GM12878 (cell line): ENCODE data around the gene DFFB. TPM values are rescaled to one million over a fixed set of nuclear protein-coding genes. Genes with fewer than 3 reads are reported as not detected.
"Not testable (repeated sequence)": the region's sequence is repeated elsewhere in the genome, so short reads cannot be mapped to it uniquely, and the experiment has no call there.

Experiments
- ATAC-seq: fragments of 200-7000 bp; cut with Tn5 transposase; 3 replicates; pipeline ENCODE4 v1.9.1; 2020; ENCODE audit warnings: mild to moderate bottlenecking, moderate library complexity
- BruUV-seq: library from RNA; stranded (reverse); fragments of 400-500 nt; replicated peaks from 2 replicates; lab custom pipeline; 2021; lab: Mats Ljungman, UMichigan
- CTCF ChIA-PET: fragments of 300-600 bp; sonication (Branson Sonifier 250); formaldehyde crosslinking; extraction: SDS; loops from one replicate; lab custom pipeline; 2021; ENCODE audit warnings: inconsistent platforms; lab: Yijun Ruan, JAX
- POLR2A ChIA-PET: fragments of 350-600 bp; formaldehyde crosslinking; extraction: SDS; loops from one replicate; lab custom pipeline; 2021; ENCODE audit warnings: inconsistent platforms; lab: Charles Lee
- RAD21 ChIA-PET: fragments of 300-600 bp; sonication (Branson Sonifier 250); formaldehyde crosslinking; loops from one replicate; lab custom pipeline; 2023; ENCODE audit warnings: antibody characterized with exemption; ENCODE audit not compliant: unreplicated experiment; lab: Charles Lee
- SMC1A ChIA-PET: fragments of 300-600 bp; sonication (Branson Sonifier 250); formaldehyde crosslinking; loops from one replicate; lab custom pipeline; 2023; ENCODE audit not compliant: unreplicated experiment, uncharacterized antibody; lab: Charles Lee
- DNase-seq: peaks from one replicate; pipeline ENCODE4 v3.0.0-alpha.2; 2011; ENCODE audit warnings: low read depth, low spot score
- FAIRE-seq: peaks from 3 replicates; lab custom pipeline; 2011; peaks lifted over from hg19 to GRCh38; lab: Jason Lieb, UNC
- H2AFZ ChIP-seq: 2 replicates; pipeline ENCODE4 v1.6.0; 2011; ENCODE audit warnings: low read depth, low read length, control low read depth; ENCODE audit not compliant: control insufficient read depth
- H3K27ac ChIP-seq: 2 replicates; pipeline ENCODE4 v1.5.1; 2011; ENCODE audit warnings: control low read depth; ENCODE audit not compliant: control insufficient read depth, insufficient read depth
- H3K27me3 ChIP-seq, 2 experiments: replicated peaks in 1 of 2; 2 replicates each; pipeline versions ENCODE4 v1.6.0 to v1.6.1; 2011; ENCODE audit warnings: low read length in 1 of 2; ENCODE audit not compliant: control insufficient read depth in 2 of 2, insufficient read depth in 2 of 2
- H3K36me3 ChIP-seq, 2 experiments: 2 replicates each; pipeline ENCODE4 v1.5.1; 2011; ENCODE audit warnings: low read length in 1 of 2; ENCODE audit not compliant: control insufficient read depth in 2 of 2, insufficient read depth in 2 of 2
- H3K4me1 ChIP-seq: 2 replicates; pipeline ENCODE4 v1.6.1; 2011; ENCODE audit warnings: mild to moderate bottlenecking, low read length, moderate library complexity, mixed read lengths; ENCODE audit not compliant: control insufficient read depth, insufficient read depth
- H3K4me2 ChIP-seq: 2 replicates; pipeline ENCODE4 v1.6.0; 2011; ENCODE audit warnings: control low read depth; ENCODE audit not compliant: control insufficient read depth, insufficient read depth
- H3K4me3 ChIP-seq: fragments of 200-600 bp; sonication (generic); 2 replicates; pipeline ENCODE4 v1.5.1; 2016
- H3K79me2 ChIP-seq: 2 replicates; pipeline ENCODE4 v1.6.0; 2011; ENCODE audit warnings: low read length; ENCODE audit not compliant: control insufficient read depth, insufficient read depth
- H3K9ac ChIP-seq: 2 replicates; pipeline ENCODE4 v1.8.0; 2011; ENCODE audit warnings: low read length, control low read depth, mixed read lengths; ENCODE audit not compliant: control insufficient read depth, insufficient read depth
- H3K9me3 ChIP-seq: replicated peaks from 3 replicates; pipeline ENCODE4 v1.5.1; 2011; ENCODE audit warnings: mild to moderate bottlenecking, low read length; ENCODE audit not compliant: control insufficient read depth, insufficient read depth
- H4K20me1 ChIP-seq: 2 replicates; pipeline ENCODE4 v1.6.0; 2011; ENCODE audit not compliant: control insufficient read depth, insufficient read depth
- BCL11A ChIP-seq: IDR thresholded peaks from 2 replicates; pipeline ENCODE4 v1.6.1; 2011; ENCODE audit warnings: low read depth, low read length
- WGBS: methylation state at CpG from one replicate; pipeline ENCODE4 v1.1.6; 2016; ENCODE audit warnings: low lambda C conversion rate; ENCODE audit not compliant: insufficient replicate concordance, insufficient coverage; ENCODE audit errors: missing lambda C conversion rate; 5-methylcytosine and 5-hydroxymethylcytosine counted together
- in situ Hi-C: fragments of 300-500 bp; cut with MboI; formaldehyde crosslinking; loops from 9 replicates; pipeline ENCODE4 v1.14.3; 2018; ENCODE audit warnings: mixed read lengths
- intact Hi-C: fragments of 100-400 bp; cut with micrococcal nuclease; formaldehyde crosslinking; loops from one replicate; pipeline ENCODE4 v1.14.2; 2022; ENCODE audit not compliant: unreplicated experiment
- polyA plus RNA-seq, 11 experiments: library from polyadenylated mRNA; depleted of rRNA in 4 of 11; unstranded in 6 of 11; stranded (reverse) in 5 of 11; fragments of >200 nt; fragmentation: Nextera tagmentation in 4 of 11; fragmentation: Illumina TruSeq in 1 of 11; extraction: Ambion mirVana in 4 of 11; extraction: Trizol in 1 of 11; gene quantifications; 1 replicate in 1 of 11; 2 replicates in 10 of 11; pipeline versions ENCODE4 v1.2.1 to v1.2.3, GENCODE V29; 2011 to 2016; ENCODE audit warnings: inconsistent platforms in 2 of 11, missing spikeins in 2 of 11, low read depth in 1 of 11
- total RNA-seq, 4 experiments: library from RNA; depleted of rRNA in 3 of 4; stranded (reverse); fragments of >200 nt in 3 of 4; fragmentation: Illumina TruSeq in 1 of 4; extraction: Trizol in 1 of 4; gene quantifications; 2 replicates each; pipeline versions ENCODE4 v1.2.1 to v1.2.3, GENCODE V29; 2013 to 2021

The DFFB gene
- total and polyA plus RNA-seq, 10 of the 15 experiments (the other 5 are each of a cell fraction or from before 2014, with no cell fraction given), result 2.7 to 10.7 (median 6.5) TPM

DNA sequence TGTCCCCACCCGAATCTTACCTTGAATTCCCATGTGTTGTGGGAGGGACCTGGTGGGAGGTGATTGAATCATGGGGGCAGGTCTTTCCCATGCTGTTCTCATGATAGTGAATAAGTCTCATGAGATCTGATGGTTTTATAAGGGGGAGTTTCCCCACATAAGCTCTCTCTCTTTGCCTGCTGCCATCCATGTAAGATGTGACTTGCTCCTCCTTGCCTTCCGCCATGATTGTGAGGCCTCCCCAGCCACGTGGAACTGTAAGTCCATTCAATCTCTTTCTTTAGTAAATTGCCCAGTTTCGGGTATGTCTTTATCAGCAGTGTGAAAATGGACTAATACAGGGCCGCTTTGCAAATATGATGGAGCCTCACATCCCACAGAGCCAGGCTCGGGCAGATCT is 61.1 kb downstream of the DFFB start:
- H3K4me3 ChIP-seq, SMC1A ChIA-PET, DNase-seq, H2AFZ ChIP-seq, H3K79me2 ChIP-seq, RAD21 ChIA-PET, FAIRE-seq, ATAC-seq, H3K27ac ChIP-seq, H3K4me2 ChIP-seq, H3K27me3 ChIP-seq, POLR2A ChIA-PET, H3K9ac ChIP-seq, H4K20me1 ChIP-seq, H3K9me3 ChIP-seq, H3K36me3 ChIP-seq, H3K4me1 ChIP-seq, BruUV-seq, CTCF ChIA-PET, intact Hi-C loops: not testable (repeated sequence)
- whole genome bisulfite sequencing, result 48% methylated on average over 6 of the region's 6 CpGs
- in situ Hi-C loops, result loop anchor here (10.0 kb wide), 1 partner anchor 1826 kb away; no protein-coding TSS in a partner anchor

DNA sequence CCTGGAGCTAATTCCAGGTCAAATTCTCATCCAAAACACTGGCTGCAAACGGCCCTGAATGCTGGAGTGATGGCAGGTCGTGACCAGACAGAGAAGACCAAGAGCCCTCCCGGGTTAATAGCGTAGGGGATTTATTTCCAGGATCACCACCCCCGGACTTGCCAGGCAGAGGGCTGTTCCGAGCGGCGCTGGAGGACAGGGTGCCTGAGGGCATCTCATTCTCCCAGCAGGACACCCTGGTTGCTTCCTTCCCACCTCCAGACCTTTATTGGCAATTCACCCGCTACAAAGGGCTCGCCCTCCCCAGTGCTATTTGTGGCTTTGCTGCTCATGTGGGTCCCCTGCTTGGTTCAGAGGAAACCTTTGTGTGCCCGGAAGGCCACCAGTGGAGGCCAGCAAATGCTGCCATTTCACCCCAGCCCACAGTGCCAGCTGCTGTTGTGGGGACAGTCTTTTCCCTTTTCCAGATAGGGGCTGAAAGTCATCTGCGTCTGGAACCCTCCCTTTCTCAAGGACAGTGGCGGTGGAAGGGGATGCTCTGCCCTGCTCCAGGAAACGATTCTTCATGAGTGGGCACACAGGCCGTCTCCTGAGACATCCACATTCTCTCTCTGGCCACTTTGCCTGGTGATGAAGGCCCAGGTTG is 61.8 kb downstream of the DFFB start:
- Histone ChIP-seq H2AFZ (no peak overlapping the region), H3K9ac (no peak overlapping the region), H3K4me2 (no peak overlapping the region), H3K27ac (no peak overlapping the region), H3K4me1 (no peaks in the 10 kb centered on the region), H3K79me2 (no peaks in the 10 kb centered on the region), H3K27me3 (no peaks in the 10 kb centered on the region), H3K4me3 (no peak overlapping the region), H4K20me1 (no peaks in the 10 kb centered on the region), H3K9me3 (no peaks in the 10 kb centered on the region; the same call in 2 of the 3 replicates), H3K36me3 (no peaks in the 10 kb centered on the region)
- ATAC-seq, result no peak
- WGBS, result 31% methylated on average over 15 of the region's 15 CpGs
- DNase-seq, result no peak
- intact Hi-C loops, result no loop called here
- no TSS peak for BruUV-seq
- no peak for TF ChIP-seq BCL11A
- ChIA-PET CTCF (no interaction called here), POLR2A (no interaction called here), SMC1A (no interaction called here), RAD21 (no interaction called here)
- FAIRE-seq, result no peak
- in situ Hi-C loops, result loop anchor here (10.0 kb wide), 1 partner anchor 1826 kb away; no protein-coding TSS in a partner anchor
